Endometrial microvascular endothelial cells (primary cell): Measurements from ENCODE around the gene PTCH2. TPM values are rescaled to one million over a fixed set of nuclear protein-coding genes. Genes with fewer than 3 reads are reported as not detected.

ENCODE experiments used
- in situ Hi-C: cut with HindIII; loops from 2 replicates; pipeline ENCODE4 v1.10.0; 2017; ENCODE audit warnings: low sequenced_read_pairs, low pct_unique_long_range_greater_than_20kb; ENCODE audit errors: inconsistent ontology term
- total RNA-seq: library from RNA; depleted of rRNA; stranded (reverse); fragments of >200 nt; gene quantifications from one replicate; pipeline ENCODE4 v1.2.3, GENCODE V29; 2015; ENCODE audit errors: inconsistent ontology term

The PTCH2 gene
- total RNA-seq, 1 donor from 2014 or later: not detected

GRCh38 chr1:44788120-44788860 lies 54.8 kb downstream of the PTCH2 start, which contains the start of gene BEST4:
TSS of gene BEST4 (minus strand) at chr1:44788170. CDS start at chr1:44787705, 465 bp downstream.
- in situ Hi-C loops: no loop called here

GRCh38 chr1:44787506-44787905 lies 55.5 kb downstream of the PTCH2 start:
- in situ Hi-C loops: no loop called here

GRCh38 chr1:44786841-44787426 lies 56.1 kb downstream of the PTCH2 start:
- in situ Hi-C loops: no loop called here

GRCh38 chr1:44786138-44786840 lies 56.8 kb downstream of the PTCH2 start:
- in situ Hi-C loops: no loop called here

GRCh38 chr1:44785501-44786137 lies 57.4 kb downstream of the PTCH2 start:
- in situ Hi-C loops: no loop called here

- in situ Hi-C loops: no loop called here
Measured at GRCh38 chr1:44785029-44785380, 58.0 kb downstream of the PTCH2 start.

- in situ Hi-C loops: no loop called here
Measured at GRCh38 chr1:44784094-44785028, 58.7 kb downstream of the PTCH2 start.

GRCh38 chr1:44783697-44784093 lies 59.4 kb downstream of the PTCH2 start:
- in situ Hi-C loops: no loop called here

- in situ Hi-C loops: no loop called here
Measured at GRCh38 chr1:44780583-44781121, 62.4 kb downstream of the PTCH2 start.

GRCh38 chr1:44778705-44779576 lies 64.1 kb downstream of the PTCH2 start:
- in situ Hi-C loops: no loop called here

- in situ Hi-C loops: no loop called here
Measured at GRCh38 chr1:44777969-44778635, 65.0 kb downstream of the PTCH2 start.

GRCh38 chr1:44777547-44777946 lies 65.5 kb downstream of the PTCH2 start:
- in situ Hi-C loops: no loop called here

- in situ Hi-C loops: no loop called here
Measured at GRCh38 chr1:44776730-44777068, 66.4 kb downstream of the PTCH2 start.

GRCh38 chr1:44775930-44776729 lies 66.9 kb downstream of the PTCH2 start:
- in situ Hi-C loops: no loop called here

GRCh38 chr1:44775078-44775929 lies 67.7 kb downstream of the PTCH2 start, which contains the start of gene RPS8:
TSS of gene RPS8 (plus strand) at chr1:44775540. CDS start at chr1:44775597, 57 bp downstream.
- in situ Hi-C loops: no loop called here
